Activated CD8-positive, alpha-beta memory T cell treated with anti-CD3 and anti-CD28 coated beads for 1 hour (primary cell): Measurements from ENCODE around the gene PLXDC2.

Experiments used
- DNase-seq, 2 donors: peaks; one replicate each; pipeline ENCODE4 v3.0.0-alpha.2; 2020; ENCODE audit warnings: low read depth in 1 of 2; ENCODE audit errors: extremely low read depth in 1 of 2

The PLXDC2 gene

GRCh38 chr10:20314431-20314830 is 498.2 kb downstream of the PLXDC2 start:
- DNase-seq, result no peak

- DNase-seq, result no peak
Observed at GRCh38 chr10:20327954-20328353, 511.7 kb downstream of the PLXDC2 start.

GRCh38 chr10:20330246-20330645 is 514.0 kb downstream of the PLXDC2 start:
- no peak for DNase-seq

GRCh38 chr10:20334559-20334958 is 518.3 kb downstream of the PLXDC2 start:
- no peak for DNase-seq
